Activated CD4-positive, alpha-beta T cell treated with anti-CD3 and anti-CD28 coated beads, Interleukin-2, amount 50 U/mL, for 24 hours (primary cell): ENCODE measurements around the gene OTOG.

Experiments used
- DNase-seq, 2 donors: peaks; one replicate each; pipeline ENCODE4 v3.0.0-alpha.2; 2020; ENCODE audit warnings: low read depth in 1 of 2, low spot score in 1 of 2

The OTOG gene

GRCh38 chr11:17519061-17519885, 27.8 kb upstream of the OTOG start:
- no peak for DNase-seq

DNA sequence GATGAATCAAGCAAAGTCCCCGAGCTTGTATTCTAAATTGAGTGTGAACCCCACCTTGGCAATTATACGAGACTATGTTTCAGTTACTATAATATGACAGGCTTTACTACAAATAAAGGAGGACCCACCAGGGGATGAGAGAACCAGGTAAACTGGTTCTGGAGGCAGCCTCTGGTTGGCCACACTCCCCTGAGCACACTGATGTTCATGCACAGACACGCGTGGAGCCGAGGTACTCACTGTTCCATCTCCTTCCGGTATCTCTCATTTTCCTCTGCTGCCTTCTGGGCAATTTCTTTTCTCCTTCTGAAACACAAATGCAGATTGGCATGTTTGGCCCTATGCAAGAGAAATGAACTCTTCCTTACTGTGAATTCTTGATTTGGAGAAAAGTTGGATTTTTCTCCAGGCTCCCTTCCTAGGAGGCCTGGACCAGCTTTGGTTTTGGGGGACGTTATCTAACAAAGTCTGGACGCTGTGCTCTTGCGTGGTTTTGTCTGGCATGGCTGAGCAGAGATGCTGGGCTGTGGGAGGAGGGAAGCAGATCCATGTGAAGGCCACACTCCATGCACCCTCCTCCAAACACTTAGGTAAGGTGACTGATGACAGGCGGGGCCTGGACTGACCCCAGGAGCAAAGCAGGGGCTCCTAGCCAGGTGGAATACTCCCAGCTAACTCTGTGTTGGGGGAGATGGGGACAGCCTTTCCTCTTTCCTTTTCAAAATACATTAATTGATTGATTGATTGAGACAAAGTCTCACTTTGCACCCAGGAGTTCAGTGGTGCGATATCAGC, 25.8 kb upstream of the OTOG start:
- no peak for DNase-seq

GRCh38 chr11:17522655-17523054, 24.4 kb upstream of the OTOG start:
- DNase-seq = no peak

DNA sequence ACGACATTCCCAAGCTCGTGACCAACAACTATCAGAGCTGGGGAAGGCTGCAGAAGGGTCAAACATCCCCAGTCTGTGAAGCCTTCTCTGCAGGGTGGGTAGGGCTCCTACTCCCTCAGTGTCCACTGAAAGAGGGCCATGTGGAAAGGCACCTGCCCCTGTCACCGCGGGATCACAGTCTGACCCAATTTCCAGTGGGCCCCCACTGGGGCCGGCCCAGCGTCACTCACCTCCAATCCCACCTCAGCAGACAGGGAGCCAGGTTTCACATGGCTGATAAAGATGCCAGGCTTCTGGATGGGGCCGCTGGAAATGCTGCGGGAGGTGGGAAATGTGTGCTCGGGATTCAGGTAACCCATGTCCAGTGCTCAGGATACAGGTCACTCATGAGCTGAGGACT, 22.8 kb upstream of the OTOG start:
- DNase-seq = no peak

DNA sequence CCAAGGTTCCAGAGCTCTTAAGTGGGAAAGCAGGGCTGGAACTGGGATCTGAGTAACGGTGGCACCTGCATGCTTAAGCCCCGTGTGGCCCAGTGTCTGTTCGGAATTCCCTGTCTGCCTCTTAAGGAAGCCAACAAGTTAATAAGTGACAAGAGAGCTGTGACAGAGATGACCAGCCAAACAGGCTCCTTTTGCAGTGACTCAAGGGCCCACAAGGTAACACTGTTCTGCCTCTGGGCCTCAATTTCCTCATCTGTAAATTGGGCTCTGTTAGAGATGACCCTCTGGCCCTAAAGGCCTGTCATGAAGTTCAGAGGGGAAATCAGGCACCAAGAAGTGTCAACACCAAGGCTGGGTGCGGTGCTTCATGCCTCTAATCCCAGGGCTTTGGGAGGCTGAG, 21.5 kb upstream of the OTOG start:
- DNase-seq = no peak

GRCh38 chr11:17526326-17526725, 20.7 kb upstream of the OTOG start:
- DNase-seq = no peak

DNA sequence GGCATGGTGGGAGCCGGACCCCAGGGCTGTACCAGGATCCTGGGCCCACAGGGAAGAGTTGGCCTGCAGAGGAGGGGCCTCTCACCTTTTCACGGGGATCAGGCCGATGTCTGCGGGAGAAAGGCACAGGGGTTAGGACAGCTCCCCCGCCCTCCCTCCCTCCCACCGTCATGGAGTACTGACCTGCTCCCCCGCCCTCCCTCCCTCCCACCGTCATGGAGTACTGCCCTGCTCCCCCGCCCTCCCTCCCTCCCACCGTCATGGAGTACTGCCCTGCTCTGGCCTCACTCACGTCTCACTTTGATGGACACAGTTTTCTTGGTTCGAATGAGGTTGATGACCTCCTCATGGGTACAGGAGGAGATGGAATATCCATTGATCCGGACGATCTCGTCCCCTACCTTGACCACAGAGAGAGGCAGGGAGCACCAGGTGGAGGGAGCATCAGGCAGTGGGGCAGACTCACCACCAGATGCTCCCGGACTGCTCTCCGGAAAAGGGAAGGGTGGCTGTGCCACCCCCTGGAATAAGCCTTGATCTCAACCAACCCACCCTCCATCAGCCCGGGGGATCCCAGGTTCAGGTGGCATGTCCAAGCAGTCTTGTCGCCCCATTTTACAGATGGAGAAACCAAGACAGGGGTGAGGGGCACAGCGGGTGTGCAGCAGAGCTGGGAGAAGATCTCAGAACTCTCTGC, 20.0 kb upstream of the OTOG start:
- DNase-seq = no peak

DNA sequence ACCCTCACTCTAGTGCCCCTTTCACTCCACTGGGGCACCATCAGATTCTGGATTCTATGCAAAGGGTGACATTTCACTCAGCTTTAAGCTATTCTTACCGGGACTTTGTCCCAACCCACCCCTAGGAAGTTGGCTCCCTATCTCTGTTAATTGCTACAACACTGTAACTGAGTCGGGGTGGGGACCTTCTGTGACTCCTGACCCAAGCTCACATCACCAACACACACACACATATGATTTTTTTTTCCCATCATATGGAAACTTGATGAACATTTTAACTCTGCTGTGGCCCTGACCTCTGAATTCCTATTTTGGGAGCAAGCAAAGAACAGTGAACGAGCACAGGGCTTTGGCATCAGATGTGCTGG, 19.4 kb upstream of the OTOG start:
- DNase-seq = no peak

DNA sequence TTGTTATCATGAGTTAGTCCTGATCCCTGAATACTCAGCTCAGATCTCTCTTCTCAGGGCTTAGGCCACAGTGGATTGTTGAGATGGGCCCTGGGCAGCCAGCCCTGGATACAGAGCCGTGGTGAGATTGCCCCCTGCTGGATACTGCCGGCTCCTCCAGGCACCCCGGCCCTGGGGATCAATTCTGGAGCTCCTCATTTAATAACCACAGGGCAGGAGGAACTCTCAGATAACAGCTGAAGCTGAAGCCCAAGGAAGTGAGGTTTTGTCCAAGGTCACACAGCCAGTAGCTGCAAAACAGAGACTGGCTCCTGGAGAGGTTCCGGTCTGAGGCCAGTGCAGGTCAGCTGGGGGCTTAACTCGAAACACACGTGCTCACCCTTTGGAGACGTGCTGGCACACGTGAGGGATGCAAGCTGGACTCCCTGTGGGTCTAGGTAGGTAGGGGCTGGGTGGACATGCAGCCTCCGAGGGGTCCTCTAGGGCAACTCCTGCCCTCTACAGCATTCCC, 18.8 kb upstream of the OTOG start:
- DNase-seq = peak; percentile 15 to 24

- no peak for DNase-seq
Measured at GRCh38 chr11:17528906-17529843, 17.9 kb upstream of the OTOG start.

DNA sequence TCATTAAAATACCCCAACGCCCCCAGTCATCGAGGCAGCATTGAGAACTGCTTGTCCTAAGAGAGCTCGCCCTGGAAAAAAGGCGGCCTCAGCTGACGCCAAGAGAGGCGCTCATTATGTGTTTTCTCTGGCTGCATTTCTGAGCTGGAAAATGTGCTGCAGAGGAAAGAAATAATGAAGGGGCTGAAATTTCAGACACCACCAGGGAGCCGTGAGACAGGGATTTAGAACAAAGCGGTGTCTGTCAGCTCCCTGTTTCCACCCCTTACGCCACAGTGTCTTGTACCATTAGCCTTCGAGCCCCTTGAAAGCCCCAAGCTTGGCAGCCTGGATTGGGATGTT, 17.2 kb upstream of the OTOG start:
- DNase-seq = no peak

- no peak for DNase-seq
Measured at GRCh38 chr11:17531071-17531600, 15.9 kb upstream of the OTOG start.

GRCh38 chr11:17531636-17532113, 15.4 kb upstream of the OTOG start:
- DNase-seq = no peak

GRCh38 chr11:17532784-17533183, 14.3 kb upstream of the OTOG start:
- no peak for DNase-seq

DNA sequence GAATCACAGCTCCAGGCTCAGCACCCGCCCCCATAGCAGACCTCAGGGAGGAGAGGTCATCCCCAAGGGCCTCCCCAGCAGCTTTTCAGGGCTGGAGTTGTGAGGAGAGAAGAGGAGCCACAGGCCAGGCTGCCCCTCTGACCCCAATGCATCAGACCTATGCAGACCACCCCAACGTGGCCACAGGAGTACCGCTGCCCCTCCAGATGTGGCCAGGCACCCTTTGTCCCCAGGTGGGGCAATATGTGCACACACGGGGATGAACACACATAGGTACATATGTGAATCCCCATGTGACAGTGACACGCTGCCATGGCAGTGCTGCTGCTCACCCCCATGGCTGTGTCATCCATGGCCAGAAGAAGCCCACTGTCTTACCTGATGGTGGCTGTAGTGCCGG, 13.7 kb upstream of the OTOG start:
- DNase-seq = no peak

GRCh38 chr11:17533778-17534415, 13.2 kb upstream of the OTOG start:
- DNase-seq = no peak

- DNase-seq = no peak
Measured at GRCh38 chr11:17535488-17535887, 11.6 kb upstream of the OTOG start.

GRCh38 chr11:17537261-17537660, 9.8 kb upstream of the OTOG start:
- DNase-seq = no peak

- DNase-seq = no peak
Measured at GRCh38 chr11:17538054-17538453, 9.0 kb upstream of the OTOG start.

DNA sequence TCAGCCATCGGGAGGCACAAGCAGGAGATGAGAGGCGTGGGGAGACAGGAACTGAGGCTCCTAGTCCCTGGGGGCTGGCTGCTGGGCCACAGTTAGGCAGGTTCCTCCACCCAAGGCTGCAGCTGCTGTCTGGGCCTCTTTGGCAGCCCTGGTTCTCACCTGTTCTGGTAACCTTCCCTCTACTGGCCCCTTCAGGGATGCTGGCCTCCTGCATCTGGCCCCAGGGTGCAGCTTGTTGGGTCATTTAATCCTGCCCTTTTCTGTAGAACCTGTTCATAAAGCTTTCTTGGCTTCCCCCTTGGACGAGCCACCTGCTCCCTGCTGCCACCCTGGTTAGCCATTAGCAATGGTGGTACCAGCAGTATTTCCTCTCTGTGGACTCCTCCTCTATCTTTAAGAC, 8.3 kb upstream of the OTOG start:
- DNase-seq = no peak
